Stimulated activated CD8-positive, alpha-beta memory T cell treated with anti-CD3 and anti-CD28 coated beads, Interleukin-2, amount 100 ng/mL, for 1 hour (primary cell): Measurements from ENCODE around the gene COL1A1.

ENCODE experiments used
- DNase-seq, 2 donors: peaks; one replicate each; pipeline ENCODE4 v3.0.0-alpha.2; 2020; ENCODE audit warnings: low read depth in 2 of 2

Gene COL1A1

DNA sequence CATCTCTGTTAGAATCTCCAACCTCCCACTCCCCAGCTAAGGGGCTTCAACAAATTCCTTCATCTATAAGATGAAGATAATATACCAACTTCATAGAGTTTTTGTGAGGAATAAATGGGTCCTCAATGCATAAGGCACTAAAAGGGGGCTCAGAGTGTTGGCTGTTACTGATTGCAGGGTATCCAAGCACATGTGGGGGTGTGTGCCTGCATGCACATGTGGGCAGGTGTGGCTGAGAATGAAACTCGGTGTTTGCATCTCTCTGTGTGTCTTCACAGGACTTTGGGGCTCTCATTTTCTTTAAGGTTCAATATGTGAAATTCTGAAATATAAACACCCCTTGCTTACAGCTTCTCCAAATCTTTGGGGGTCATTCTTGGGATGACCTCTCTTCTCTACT lies 46.8 kb downstream of the COL1A1 start:
- DNase-seq = no peak

DNA sequence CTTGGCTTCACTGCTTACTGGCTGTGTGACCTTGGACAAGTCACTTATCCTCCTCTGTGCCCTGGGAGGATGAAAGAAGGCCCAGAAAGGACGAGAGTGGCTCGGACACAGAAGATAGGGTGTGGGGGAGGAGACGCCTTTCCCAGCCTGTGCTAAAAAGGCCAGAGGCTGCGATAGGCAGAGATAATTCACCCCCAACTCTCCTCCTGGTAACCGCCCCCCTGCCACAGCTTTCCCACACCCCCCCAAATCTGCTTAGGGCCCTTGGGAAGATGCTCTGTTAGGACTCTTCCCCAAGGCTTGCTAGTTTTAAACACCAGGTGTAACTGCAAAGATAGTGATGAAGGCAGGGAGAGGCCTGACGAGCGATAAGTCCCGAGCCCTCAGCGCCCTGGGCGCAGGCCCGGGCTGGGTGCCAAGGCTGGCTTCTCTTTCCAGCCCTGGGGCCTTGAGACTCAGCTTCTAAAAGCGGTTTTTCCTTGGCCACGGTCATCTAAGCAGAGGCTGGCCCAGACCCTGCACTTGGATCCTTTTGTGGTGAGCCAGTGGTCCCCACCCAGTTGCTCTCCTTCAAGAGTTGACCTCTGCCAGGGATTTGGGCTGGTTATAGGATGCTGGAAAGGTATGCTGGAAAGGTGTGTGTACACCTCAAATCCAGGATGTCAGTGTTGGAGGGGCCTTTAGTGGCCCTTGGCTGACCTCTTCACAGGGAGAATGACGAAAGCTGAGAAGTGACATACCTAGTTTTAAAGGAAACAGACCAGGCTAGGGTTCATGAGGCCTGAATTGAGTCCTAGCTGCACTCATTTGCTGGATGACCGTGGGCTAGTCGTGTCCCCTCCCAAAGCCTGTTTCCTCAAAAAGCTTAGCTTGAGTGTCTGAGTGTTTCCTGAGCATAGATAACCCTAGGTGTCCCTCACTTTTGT lies 47.5 kb downstream of the COL1A1 start:
- DNase-seq = no peak

GRCh38 chr17:50152736-50153135 lies 48.7 kb downstream of the COL1A1 start:
- no peak for DNase-seq

DNA sequence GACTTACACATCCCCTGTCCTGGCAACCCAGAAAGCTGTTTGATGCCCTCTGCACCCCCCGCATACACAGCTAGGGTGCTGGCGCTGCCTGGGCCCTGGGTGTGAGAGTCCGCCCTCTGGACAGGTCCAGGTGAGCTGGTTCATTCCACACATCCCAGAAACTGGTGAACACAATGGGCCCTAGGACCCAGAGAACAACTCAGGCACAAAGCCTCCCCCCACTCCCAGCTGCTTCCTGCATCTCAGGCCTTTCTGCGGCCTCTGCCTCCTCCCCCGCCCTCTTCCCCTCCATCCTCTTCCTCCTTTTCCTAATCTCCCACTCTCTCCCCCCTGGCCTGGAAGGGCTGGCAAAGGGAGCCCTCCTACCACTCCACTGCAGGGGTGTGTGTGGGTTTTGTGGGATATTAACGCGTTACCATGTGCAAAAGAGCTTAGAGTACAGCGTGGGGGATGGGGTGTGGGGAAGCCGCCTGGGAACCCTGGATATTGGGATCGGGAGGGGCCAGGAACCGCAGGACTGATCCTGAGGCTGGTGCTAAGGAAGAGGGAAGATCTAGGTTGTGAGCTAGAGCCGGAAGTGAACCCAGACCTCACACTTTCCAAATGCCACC lies 49.4 kb downstream of the COL1A1 start:
- DNase-seq = no peak

DNA sequence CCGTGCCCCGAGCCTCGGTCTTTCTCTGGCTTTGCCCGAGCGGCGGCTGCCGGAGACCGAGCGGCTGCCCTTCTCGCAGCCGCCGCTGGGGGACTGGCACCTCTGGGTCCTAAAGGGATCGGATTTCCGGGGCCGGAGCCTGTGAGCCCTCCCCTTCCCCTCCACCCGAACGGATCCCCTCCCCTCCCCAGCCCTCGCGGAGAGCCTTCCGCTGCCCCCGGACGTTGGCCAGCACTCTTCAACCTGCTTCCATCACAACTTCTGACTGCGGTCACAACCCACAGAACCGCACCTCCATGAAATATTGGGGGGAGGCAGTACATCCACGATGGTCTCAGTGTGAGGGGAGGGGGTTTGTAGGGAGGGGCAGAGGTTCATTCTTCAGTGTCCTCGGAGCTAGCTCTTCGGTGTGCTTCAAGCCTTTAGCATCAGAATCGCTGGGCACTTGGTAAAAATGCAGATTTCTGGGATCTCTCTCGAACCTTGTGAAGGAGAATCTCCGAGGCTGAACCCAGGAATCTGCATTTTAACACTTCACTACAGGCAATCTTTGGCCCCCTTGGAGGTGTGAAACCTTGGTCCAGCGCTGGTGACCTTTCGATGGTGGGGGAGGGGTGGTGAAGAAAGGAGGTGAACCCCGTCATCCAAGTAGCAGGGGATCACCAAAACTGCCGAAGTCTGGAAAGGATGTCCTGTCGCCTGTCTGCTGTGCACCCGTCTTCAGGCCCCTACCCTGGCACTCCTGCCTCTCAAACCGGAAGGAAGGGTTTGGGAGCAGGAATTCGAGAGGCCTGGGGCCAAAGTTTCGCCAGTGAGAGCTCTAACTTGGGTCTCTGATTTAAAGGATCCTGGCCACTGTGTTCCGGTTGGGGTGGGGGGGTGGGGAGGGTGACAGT lies 50.1 kb downstream of the COL1A1 start:
- DNase-seq = peak; percentile 67 to 74

GRCh38 chr17:50150354-50151040 lies 50.9 kb downstream of the COL1A1 start, which contains the start of gene PPP1R9B:
TSS of gene PPP1R9B (minus strand) at chr17:50150677. CDS start at chr17:50150513, 164 bp downstream.
- DNase-seq = no peak

DNA sequence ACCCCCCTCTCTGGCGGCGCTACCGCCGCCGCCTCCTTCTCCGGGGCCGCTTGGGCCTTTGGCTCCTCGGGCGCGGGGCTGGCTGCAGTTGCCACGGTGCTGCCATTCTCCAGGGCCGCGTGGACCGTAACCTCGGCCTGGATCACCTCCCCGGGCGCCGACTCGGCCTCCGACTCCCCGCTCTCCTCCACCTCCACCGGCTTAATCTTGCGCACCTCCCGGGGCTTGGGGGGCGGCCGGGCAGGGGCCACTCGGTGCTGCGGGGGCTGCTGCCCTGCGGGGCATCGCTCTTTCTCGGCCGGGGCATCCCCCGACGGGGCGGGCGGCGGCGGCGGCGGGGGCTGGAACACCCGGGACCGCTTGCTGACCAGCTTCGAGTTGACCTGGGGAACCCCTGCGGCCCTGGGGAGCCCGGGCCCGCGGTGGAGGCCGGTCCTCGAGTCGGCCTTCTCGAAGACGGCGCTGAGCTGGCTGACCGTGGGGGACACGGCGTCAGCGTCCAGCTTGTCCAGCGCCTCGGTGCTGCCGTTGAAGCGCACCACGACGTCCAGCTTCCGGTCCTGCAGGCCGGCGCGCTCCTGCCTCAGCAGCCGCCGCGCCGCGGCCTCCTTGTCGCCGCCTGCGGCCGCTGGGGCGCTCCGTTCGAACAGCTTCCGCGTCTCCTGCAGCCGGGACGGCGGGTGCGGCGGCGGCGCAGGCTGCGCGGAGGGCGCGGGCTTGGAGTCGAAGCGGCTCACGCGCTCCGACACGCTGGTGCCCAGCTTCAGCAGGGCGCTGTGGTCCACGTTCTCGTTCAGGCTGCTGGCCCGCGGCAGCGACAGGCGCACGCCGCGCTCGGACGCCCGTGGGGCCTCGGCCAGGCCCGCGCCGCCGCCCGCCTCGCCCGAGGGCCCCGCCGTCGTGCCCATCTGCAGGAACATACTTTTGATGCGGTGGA lies 51.7 kb downstream of the COL1A1 start:
- DNase-seq = no peak

DNA sequence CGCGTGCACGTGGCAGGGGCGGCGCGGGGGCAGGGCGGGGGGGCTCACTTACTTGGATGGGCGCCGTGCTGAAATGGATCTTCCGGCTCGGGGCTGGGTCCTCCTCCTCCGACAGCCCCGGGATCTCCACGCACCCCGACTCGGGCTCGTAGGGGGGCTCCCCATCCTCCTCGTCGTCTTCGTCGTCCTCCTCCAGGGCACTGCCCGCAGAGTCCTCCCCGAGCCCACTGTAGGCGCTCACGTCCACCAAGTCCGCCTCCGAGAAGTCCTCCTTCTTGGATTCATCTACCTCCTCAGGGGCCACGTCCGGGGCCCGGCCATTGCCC lies 52.4 kb downstream of the COL1A1 start:
- no peak for DNase-seq

- peak; percentile 48 to 56 for DNase-seq
These were observed 53.0 kb downstream of the COL1A1 start for GRCh38 chr17:50148226-50149090.

DNA sequence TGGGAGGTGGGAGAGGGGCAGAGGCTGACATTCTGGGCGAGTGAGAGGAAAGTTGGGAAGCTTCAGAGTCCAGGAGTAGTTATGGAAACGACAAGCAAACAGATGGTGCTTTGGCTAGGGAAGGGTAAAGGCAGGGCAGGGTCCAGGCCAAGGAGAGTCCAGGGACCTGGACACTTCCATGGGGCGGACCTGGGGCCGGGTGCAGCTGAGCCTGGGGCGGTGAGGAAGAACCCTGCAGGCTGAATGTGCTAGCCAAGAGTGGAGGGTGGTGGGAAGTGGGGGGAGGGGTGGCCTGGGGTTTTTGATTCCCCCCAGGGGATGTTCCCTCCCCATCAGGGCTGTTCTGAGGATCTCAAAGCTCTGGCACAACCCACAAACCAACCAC lies 53.6 kb downstream of the COL1A1 start:
- no peak for DNase-seq

GRCh38 chr17:50146927-50147665 lies 54.3 kb downstream of the COL1A1 start:
- no peak for DNase-seq

DNA sequence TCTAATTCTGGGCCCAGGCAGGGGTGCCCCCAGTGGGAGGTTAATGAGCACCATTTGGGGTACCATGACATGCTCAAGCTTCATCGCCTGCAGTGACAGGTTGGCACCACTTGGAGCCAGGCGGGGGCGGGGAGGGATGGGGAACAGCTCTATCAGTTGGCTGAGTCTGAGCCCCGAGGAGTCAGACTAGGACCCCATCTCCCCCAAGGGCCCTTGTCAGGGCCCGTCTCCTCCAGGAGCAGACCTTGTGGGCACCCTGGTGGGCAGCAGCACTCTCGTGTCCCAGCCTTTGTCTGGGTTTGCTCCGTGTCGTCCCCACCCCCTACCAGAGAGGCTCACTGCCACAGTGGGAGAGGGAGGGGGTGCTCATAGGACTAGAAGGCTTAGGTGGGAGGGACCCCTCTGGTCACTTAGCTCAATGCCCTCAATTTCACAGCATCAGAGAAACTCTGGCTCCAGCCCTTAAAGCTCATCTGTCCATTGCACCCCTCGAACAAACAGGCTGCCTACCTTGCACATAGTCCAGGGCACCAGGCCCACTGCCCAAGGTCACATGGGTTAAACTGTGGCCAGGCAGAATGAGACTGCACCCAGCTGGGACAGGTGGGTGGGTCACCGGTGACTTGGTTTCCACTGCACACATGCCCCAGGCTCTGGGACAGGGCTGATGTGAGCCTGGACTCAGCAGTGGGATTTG lies 55.1 kb downstream of the COL1A1 start:
- no peak for DNase-seq

GRCh38 chr17:50145532-50146229 lies 55.8 kb downstream of the COL1A1 start:
- no peak for DNase-seq

- DNase-seq = no peak
These were observed 56.4 kb downstream of the COL1A1 start for GRCh38 chr17:50144845-50145531.

GRCh38 chr17:50144355-50144754 lies 57.1 kb downstream of the COL1A1 start:
- DNase-seq = no peak

- no peak for DNase-seq
These were observed 57.8 kb downstream of the COL1A1 start for GRCh38 chr17:50143461-50144176.
